HG03521 (cell line): ENCODE measurements around the gene AGPS.
"Not testable (repeated sequence)": the region's sequence is repeated elsewhere in the genome, so short reads cannot be mapped to it uniquely, and the experiment has no call there.

Experiments
- ATAC-seq: cut with Tn5 transposase; IDR thresholded peaks from one replicate; pipeline ENCODE4 v1.9.1; 2021; ENCODE audit warnings: mild to moderate bottlenecking, moderate library complexity; ENCODE audit not compliant: unreplicated experiment

AGPS gene

DNA sequence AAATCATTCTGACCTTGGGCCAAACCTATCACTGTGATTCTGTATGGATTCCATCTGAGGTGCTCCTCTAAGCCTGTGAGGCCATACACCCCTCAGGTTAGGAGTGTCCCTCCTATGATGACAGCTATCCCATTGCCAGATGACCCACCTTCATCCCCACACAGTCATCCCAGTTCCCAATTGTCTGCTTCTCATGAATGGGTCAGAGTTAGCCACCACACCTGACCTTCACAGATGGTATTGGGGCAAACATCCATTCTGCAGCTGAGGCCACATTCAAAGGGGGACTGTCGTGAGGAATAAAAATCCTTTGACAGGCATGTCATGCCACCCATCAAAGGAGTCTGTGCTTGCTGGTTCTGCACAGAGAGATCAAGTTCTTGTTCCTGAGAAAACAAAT is 155.2 kb downstream of the AGPS start:
- no peak for ATAC-seq

DNA sequence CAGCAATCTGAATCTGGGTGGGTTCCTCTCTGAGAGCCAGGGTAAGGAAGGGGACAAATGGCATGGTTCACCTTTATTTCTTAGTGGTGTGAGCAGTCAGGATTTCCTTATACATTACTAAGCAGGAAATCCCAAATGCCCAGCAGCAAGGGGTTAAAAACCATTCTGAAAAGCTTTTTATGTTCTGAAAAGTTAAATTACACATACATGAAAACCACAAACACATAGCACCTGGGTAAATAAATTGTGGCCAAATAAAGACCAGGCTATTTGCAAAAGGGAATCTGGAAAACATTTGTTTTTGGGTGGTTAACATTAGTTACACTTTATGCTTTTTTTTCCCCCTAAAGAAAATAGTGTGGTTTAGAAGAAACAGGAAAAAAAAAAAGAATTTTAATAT is 156.1 kb downstream of the AGPS start:
- no peak for ATAC-seq

DNA sequence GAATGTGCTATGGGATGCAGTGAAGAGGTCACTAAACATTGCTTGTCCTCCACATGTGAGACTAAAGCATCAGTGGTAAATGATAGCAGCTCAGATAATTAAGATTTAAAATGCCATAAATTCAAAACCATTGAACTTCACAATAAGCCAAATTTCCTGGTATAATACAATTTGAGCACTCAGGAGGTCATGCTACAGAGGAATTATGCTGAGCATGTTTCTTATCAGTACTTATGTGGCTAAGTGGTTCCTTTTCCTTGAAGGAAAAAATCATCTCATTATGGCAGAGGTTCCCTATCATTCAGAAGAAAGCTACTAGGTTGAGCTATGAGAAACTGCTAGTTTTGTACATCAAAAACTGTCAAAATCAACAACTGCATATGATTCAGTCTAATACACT is 156.6 kb downstream of the AGPS start:
- ATAC-seq: no peak

DNA sequence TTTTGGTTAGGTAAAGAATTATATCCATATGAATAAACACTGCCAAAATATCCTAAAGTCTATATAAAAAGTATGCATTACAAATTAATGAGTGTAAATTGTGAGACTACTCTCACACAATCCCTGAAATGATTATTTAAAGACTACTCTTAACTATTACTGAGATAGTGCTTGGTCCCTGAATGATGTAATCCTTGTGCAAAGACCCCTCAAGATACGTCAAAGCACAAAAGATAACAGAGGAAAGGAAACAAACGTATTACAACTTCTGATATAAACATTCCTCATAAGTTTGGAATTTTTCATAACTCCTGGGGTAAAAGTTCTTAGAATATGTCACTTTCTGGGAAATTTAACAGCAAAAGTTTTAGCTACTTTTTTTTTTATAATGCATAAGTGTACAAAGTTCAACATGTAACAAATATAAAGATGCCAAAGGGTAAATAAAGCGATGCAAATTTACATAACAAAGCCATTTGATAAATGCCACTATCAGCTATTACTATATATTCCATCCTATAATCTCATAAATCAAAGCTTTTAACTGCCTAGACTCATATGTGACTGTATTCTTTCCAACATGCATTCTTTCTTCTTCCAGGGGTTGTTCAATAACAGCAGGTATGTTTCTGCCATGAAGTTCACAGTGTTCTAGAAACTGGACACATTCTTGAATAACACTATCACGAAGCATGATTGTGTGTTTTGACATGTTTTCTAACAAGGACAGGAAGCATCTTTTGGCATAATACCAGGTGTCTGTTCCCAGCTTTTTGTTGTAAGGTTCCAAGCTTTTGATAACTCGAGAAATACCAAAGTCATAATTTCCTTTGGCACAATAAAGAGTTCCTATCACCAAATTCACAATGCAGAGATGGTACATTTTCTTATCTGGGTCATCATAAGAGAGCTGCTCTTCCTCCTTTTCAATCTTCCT is 158.0 kb downstream of the AGPS start:
- ATAC-seq: no peak

DNA sequence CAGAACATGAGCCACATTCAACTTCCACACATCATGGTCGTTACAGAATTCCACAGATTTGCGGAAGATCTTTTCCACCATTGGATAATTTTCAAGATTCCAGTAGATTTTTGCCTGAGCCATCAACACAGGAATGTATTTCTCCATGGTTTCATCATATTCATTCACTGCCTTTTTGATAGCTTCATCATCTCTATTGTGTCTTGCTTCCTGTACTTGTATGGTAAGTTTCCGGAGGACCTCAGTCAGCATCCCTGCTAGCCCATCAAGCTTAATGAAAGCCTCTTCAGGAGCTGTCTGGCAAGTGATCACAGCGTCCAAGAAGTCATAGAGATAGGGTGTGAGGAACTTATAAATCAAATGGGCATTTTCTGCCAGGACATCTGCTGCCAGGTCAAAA is 158.8 kb downstream of the AGPS start:
- ATAC-seq: not testable (repeated sequence)

DNA sequence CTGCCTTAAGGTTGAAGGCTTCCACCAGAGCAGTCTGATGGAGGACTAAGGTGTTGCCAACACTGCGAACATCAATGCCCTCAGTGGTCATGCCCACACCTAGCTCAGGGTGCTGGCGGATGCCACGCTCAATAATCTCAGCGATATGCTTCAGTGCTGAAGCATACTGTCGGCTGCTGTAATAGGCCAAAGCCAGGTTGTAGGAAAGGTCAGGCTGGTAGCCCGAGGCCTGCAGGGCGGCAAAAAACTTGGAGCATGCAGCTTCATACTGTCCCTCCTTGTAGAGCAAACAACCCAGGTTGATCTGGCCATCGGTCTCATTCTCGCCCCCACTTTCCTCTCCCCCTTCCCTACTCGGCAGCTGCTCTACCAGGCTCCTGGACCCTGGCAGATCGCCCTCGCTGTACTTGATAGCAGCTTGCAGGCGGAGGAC is 159.4 kb downstream of the AGPS start:
- ATAC-seq: no peak

DNA sequence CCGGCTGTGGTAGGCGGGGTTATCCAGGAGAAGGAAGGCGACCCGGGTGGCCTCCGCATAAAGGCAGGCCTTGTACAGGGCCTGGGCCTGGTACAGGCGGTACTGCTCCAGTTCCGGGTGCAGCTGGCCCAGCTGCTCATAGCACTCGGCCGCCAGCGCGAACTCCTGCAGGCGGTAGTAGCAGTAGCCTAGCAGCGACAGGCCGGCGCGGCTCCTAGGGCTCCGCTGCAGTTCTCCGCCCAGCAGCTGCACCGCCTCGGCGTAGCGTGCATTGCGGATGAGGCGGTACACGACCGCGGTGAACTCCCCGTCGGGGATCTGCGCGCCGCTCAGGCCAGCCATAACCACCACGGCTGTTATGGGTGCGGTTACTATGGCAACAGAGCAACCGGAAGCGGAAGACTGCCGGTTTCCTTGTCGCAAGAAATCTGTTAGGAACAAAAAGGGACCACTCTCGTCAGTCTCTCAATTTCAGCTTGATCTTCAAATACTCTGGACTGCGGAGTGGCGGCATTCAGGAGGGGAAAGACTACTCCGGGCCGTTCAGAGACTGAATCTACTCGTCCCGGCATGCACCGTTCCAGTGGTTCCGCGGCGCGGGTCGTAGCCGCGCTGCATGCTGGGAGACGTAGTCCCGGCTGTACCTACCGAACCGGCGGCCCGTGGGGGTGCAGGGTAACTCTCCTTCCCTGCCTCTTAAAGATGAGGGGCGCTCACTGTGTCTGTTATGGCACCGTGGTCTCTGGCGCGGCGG is 160.0 kb downstream of the AGPS start:
- ATAC-seq: peak; percentile 94

DNA sequence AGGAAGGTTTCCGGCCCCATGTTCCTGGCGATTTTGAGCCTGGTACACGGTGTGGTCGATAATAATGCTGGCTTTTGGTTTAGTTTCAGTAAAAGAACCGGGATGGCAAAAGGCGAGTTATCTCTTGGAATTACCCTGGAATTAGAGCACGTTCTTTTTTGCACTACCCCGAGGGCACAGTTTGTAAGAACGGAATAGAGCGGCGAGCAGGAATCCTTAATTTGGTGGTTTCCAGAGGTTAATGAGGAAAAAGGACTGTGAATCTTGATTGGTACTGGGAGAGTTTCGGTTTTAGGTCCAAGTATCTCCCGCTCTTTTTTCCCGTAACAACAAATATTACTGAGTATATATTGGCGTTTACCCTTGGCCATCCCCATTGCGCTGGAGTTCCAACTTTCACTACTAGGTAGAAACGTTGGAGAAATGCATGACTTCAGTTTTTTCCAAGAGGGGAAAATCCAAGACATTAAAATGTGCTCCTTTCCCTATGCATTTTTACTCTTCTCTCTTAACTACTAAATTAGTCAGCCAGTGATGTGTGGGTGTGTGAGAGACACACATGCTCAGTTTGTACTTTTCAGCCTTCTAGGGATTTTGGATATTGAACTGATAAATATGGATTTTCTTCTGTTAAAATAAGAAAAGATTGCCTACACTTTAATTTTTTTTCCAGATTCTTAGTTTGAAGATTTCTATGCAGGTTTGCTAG is 160.8 kb downstream of the AGPS start:
- ATAC-seq: no peak

DNA sequence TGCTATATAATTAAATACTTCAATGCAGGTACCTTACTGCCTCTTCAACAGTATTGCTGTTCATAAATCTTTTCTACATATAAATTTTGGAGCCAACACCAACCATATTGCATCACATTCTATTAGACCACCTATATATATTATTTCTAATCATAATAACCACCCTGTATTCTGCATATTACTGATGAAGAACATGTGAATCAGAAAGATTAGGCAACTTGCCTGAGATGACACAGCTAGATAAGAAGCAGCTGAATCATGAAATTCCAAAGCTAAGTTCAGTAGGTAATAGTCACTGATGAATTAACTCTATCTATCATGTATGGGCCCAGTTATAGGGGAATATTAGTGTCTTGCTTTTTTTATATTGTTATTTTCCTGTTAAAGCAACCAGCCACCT is 161.8 kb downstream of the AGPS start:
- no peak for ATAC-seq

DNA sequence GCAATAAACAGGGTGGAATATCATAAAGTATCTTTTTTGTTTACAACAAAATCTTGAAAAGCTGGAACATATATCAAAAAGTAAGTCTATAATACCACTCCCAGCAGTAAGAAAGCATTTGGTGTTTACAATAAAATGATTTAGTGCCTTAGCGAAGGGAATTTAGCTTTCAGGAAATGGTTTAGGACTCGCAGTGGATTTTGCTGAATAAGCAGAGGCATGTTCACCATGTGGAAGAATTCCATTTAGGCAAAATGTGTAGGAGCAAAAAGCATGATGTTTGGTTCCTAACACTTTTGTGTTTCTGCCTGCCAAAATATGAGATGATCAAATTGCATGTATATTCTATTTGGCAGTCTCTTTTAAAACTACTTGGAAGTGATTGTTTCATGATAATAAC is 163.6 kb downstream of the AGPS start:
- no peak for ATAC-seq

DNA sequence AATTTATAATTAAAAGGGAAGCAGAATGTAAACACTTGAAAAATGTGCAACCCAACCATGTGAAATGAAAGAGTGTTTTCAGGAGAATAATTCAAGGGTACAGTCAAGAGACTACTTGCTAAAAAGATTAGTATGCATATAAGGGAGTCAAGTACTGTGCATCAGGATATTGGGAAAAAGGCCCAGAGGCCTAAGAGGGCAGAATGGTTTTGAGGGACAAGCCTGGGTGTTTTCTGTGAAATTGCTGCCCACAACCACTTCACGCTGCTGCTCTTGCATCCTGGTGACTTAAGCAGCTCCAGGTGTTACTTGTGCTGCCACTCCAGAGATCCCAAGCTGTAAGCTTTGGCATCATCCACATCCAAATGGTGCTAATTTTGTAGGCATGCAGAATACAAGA is 165.2 kb downstream of the AGPS start:
- ATAC-seq: no peak

DNA sequence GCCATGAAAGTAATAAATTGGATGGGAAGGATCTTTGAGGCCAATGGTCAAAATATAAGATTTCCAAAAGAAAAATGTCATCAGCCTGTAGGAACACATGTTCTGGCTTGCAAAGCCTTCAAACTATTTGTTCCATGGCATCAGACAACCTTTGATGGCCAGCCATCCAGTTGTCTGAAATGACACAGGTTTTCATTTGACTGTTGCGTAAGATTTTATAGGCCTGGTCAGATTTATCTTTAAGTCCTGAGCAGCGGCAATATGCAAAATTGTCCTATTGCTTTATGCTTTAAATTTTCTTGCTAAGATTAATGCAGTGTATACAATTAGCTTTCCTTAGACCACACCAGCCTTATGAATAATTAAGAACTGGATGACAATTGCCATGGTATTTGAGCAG is 167.1 kb downstream of the AGPS start:
- ATAC-seq: no peak

DNA sequence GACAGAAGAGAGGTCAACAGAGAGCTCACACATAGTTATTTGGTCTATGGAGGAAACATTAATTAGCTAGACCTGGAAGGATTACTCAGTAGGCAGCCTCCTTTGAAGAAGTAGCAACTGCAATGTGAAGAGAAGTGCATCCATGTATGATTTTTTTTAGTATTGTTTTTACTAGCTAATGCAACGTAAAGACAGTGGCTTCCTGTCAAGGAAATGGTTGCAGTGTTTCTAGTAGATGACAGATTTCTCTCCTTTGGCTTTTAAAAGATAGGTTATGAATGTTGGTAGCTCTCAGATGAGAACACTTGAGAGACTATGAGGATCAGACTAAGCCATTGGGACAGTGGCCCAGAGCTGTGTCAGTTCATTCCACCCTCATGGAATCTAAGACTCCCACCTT is 175.8 kb downstream of the AGPS start:
- ATAC-seq: no peak

DNA sequence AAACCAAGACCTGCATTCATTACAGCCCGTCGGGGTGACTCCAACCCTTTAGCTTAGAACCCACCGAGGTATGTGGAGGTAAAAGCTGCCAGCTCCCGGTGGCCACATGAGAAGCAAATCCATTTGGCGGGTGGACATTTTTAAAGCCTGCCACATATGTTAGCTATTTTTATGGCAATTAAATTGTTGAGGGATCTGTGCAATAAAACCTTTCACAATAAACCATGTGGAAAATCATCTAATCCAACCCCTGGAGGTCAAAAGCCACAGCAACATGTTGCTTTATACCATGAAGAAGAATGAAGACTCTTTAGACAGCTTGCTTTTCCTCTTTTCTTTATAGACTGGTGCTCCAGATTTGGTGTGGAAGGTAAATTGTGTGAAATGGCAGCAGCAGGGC is 176.3 kb downstream of the AGPS start:
- ATAC-seq: no peak

DNA sequence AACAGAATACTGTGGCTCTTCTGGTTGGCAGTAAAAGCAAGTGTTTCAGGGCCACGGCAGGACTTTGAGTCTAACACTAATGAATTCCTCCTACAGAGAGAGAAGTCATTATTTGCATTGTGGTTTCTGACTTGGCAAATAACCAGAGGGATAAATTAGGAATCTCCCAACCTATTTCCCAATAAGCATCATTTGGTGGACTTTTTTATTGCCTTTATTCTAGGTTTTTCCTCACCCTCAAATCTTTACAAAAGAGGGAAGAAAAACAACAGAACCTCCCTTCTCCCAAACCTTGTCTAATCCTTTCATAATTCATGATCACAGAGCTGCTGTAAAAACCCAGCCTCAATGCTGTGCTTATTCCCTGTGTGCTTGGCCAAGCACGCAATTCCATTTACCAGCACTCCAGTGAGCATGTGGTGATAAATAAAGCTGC is 179.7 kb downstream of the AGPS start:
- no peak for ATAC-seq

DNA sequence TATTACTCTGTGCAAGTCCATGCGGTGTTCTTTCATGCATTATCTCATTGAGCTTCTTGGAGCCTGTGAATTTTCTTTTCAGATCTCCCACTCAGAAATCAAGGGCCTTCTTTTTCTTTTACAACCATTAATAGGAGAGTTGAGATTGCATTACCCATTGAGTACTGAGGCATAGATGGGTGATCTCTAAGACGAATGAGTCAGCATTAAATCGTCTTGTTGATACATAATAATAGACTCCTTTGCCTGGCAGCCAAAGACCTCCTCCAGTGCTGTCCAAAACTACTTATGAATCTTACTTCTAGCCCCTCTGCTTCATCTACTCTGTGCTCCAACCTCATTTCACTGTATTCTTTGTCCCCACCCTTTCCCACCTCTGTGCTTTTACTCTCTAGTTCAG is 180.5 kb downstream of the AGPS start:
- no peak for ATAC-seq

DNA sequence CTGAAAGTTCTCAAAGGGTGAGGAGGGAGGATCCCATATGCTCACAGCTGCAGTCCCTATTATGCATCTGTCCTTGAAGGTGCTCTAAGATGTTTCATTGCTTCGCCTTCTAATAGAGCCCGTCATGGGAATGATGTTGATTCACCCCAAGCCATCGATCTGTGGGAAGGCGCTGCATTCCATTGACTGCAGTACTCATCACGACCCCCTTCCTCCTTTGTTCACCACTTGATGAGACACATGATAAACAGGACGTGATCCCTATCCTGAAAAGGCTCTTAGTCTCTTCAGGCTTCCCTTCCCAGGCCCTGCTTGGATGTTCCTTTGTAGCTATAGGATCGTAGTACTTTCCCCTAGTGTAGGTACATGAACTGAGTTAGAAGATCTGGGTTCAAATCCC is 181.8 kb downstream of the AGPS start:
- no peak for ATAC-seq

DNA sequence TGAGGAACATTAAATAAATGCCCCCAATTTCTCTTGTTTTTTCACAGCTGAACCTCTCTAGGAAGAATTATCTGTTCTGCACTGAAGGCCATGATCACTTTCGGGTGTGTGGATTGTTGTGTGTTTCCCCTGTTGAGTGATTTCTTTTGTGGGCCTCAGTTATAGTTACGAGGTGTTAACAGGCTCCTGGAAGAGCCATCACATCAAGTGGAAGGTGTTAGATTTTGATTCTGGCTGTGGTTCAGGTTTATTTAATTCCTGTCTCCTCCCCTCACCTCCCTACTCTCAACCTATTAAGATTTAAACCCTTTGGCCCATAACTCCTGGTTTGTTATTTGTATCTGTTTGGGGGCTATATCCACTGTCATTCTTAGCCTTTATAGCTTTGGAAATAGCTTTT is 182.8 kb downstream of the AGPS start:
- no peak for ATAC-seq

DNA sequence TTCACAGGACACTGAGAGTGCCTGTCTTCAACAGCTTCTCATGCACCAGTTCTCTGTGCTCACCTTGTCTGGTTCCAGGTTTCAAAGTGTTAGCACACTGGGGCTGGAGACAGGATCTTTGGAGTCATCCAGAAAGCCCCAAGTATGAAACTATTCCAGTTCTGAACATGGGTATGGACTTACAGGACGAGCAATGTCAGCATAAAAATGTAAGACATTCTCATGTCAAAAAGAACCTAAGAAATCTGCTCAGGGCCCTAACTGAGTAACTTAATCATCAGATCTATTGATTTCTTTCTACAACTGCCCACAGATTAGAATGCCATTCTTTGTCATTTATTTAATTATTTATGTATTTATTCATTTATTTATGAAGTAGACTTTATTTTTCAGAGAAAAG is 184.5 kb downstream of the AGPS start:
- no peak for ATAC-seq

DNA sequence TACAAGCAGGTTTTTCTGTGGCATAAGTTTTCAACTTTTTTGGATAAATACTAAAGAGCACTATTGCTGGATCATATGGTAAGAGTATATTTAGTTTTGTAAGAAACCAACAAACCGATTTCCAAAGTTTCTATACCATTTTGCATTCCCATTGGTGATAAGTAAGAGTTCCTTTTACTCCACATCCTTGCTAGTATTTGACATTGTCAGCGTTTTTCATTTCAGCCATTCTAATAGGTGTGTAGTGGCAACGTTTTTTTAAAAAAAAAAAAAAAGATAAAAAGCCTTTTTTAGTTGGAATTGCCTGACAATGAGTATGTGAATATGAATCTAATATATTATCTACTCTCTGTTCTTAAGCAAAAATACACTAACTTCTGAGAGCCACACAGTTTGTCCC is 185.9 kb downstream of the AGPS start:
- no peak for ATAC-seq

DNA sequence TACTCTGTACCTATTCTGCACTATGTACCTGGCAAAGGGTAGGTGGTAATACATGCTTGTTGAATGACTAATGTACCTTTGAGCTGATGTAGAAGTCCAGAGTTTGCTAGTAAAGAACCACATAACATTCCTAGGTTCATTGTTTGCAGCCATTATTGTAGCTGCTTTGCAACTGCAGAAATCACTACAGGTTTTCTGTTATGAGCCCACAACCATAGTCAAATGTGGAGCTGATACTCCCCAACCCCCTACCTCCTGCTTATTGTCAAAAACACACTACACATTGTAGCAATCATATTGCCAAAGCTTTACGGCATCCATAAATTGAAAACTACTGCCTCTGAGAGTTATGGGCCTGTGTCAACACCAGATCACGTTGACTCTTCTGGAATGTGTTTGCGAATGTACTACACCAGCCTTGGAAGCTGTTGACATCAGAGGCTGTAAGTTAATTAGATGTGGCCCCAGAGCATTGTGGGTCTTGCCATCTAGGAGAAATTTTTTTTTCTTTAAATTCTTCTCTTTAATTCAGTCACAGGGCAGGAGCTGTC is 187.0 kb downstream of the AGPS start:
- no peak for ATAC-seq
